Prostate gland (tissue), 2 donors: ENCODE data around the gene ASB11.

Experiments
- POLR2AphosphoS5 ChIP-seq: sonication (generic); formaldehyde crosslinking; IDR thresholded peaks from one replicate; pipeline ENCODE4 v1.6.1; 2017; ENCODE audit warnings: antibody characterized with exemption
- TF ChIP-seq, protein P1 (sequence below), 4 experiments: fragments of 200-600 bp in 2 of 4; fragments of 450-650 bp in 2 of 4; sonication (generic) in 2 of 4; IDR thresholded peaks; 1 replicate in 3 of 4; 2 replicates in 1 of 4; pipeline ENCODE4 v1.5.1; 2016 to 2019; ENCODE audit warnings: antibody characterized with exemption in 4 of 4, mild to moderate bottlenecking in 2 of 4, moderate library complexity in 2 of 4

DNA sequence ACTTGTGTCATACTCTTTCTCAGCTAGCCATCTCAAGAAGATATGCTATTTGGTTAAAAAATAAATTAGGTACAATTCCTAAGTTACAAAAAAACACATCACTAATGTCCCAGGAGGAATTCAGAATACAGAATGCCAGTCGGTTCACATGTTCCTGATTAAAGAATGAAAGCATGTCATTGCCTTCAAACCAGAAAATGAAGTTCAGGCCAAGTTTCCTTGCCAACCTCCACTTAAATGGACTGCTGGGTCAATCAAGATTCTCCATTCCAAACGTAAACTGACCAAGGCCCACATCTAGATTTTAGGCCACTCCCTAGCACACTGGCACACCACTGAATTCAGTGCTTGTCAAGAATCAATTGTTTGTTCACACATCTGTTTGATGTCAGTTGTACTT is 13.4 kb upstream of the ASB11 start:
- TF ChIP-seq, protein P1, sequence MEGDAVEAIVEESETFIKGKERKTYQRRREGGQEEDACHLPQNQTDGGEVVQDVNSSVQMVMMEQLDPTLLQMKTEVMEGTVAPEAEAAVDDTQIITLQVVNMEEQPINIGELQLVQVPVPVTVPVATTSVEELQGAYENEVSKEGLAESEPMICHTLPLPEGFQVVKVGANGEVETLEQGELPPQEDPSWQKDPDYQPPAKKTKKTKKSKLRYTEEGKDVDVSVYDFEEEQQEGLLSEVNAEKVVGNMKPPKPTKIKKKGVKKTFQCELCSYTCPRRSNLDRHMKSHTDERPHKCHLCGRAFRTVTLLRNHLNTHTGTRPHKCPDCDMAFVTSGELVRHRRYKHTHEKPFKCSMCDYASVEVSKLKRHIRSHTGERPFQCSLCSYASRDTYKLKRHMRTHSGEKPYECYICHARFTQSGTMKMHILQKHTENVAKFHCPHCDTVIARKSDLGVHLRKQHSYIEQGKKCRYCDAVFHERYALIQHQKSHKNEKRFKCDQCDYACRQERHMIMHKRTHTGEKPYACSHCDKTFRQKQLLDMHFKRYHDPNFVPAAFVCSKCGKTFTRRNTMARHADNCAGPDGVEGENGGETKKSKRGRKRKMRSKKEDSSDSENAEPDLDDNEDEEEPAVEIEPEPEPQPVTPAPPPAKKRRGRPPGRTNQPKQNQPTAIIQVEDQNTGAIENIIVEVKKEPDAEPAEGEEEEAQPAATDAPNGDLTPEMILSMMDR (IDR thresholded peaks at IDR 0.05): no peak
- TF ChIP-seq POLR2AphosphoS5: no peak
